DMS 273 (cell line): ENCODE results near the gene PLPP1.

ENCODE experiments used
- DNase-seq: peaks from one replicate; lab custom pipeline; 2025; ENCODE audit not compliant: unreplicated experiment; lab: John Stamatoyannopoulos, UW

Gene PLPP1

DNA sequence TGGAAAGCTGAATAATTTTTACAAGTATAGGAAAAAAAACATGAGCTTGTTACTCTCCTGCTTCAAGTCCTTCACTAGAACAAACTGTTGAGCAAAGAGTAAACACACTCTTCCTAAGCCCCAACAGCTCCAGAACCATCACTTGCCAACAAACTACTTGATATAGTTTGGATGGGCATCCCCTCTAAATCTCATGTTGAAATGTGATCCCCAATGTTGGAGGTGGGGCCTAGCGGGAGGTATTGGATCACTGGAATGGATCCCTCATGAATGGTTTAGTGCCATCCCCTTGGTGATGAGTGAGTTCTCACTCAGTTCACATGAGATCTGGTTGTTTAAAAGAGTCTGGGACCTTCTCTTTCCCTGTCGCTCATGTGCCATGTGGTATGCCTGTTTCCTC, 82.8 kb downstream of the PLPP1 start:
- DNase-seq: no peak

DNA sequence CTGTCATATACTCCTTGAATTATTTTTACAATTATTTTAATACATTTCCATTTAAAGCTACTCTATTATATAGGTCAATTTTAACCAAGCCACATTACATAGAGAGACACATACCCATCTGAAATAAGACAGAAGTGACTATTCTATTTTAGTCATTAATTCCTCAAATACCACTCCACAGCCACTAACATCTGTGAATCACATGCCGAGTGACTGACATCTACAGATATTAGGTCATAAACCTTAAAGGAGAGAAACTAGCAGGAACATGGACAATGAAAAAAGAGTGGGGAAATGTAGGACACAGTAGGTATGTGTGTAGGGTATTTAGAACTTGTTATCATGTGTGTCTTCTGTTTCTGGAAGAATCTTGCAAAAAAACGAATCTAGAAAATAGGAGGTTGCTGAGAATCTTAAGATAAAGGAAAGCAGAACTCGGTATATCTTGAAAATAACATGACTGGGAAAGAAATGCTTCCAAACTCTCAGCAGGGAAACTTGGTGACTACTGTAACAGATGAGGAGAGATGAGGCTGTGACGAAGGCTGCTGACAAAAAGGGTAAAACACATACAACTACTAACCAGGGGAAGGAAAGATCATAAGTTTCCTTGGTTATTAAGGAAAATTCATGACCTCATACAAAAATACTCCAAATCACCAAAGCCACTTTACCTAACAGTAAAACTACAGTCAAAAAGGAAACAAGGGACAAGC, 84.6 kb downstream of the PLPP1 start:
- DNase-seq: no peak

DNA sequence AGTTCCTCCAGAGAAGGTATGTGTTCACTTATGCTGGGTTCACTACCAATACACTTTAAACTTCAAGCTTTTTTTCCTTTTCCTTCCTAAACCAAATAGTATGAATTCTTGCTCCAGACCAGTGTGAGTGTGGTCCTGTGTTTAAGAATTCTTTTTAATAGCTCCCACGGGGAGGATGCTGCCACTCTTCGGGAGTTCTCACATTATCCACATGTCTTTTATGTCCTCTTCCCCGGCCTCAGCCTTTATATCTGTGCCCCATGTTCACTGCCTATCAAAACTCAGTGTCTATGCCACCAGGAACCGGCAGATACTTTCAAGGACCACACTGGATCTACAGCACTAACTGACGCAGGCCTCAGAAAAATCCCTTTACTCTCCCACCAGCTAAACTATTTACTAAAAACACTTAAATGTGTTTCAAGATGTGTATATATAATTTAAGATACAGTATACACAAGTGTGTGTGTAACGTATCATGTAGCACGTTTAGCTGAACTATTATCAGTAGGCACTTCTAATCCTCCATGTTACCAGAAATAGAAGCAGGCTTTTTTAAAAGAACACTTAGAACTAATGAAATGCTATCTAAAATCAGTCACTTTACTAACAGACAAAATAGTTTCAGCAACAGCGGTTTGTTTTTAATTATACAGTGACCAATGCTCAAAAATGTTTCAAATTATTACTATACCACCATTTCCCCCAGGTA, 88.0 kb downstream of the PLPP1 start:
- no peak for DNase-seq

DNA sequence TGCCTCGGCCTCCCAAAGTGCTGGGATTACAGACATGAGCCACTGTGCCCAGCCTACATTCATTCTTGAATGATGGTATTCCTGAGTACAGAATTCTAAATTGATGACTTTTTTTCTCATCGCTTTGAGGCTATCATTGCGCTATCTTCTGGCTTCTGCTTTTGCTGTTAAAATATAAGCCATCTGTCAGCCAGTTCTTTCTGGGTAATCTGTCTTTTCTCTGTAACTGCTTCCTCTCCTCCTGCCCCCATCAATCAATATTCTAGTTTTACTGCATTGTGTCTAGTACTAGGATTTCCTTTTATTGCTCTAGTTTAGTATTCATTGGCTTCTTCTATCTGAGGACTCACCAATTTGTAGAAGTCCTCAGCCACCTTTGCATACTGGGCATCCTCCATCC, 89.0 kb downstream of the PLPP1 start:
- no peak for DNase-seq

DNA sequence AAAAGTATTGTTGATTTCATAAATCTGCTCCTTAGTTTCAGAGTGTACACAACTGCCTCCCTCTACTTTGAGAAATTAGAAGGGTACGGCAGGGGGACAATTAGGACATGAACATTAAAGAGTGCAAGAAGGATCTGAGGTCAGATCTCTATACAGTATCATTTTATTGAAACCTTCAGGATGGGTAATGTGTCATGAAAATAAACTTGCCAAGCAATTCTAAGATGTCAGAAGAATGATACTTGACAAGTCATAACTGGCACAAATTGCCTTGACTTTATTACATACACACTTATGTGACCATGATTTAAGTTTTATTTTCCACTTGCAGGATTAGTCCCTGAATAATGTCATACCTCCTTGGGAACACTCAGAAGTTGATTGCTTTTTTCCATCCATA, 92.8 kb downstream of the PLPP1 start:
- no peak for DNase-seq

DNA sequence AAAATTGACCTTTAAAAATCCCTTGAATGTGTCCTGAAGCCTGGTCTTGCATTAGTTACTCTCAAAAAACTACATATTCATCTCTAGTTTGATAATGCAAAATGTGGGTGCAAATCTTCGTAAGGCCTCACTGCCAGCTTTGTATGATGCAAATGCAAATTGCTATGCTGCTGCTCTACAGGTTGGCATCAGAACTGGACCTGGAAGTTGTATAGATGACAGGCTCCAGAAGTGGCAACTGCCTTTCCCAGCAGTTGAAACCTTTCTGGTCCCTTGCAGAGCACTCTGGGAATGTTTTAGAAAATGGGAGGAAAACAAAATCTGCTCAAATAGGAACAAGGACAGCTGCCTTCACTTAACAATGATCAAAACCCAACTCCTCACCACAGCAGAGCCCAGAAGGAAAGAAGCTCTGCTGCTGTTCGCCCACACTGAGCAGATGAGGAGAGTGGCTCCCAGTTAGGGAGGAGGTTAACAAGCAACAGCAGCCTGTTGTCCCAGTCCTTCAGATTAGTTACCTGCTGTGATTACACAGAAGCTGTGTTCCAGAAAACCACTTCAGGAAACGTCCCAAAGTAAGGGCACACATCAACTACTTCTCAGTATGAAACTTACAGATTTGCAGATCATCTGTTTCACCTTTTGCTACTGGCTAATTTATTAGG, 93.5 kb downstream of the PLPP1 start:
- peak; percentile 21 for DNase-seq

DNA sequence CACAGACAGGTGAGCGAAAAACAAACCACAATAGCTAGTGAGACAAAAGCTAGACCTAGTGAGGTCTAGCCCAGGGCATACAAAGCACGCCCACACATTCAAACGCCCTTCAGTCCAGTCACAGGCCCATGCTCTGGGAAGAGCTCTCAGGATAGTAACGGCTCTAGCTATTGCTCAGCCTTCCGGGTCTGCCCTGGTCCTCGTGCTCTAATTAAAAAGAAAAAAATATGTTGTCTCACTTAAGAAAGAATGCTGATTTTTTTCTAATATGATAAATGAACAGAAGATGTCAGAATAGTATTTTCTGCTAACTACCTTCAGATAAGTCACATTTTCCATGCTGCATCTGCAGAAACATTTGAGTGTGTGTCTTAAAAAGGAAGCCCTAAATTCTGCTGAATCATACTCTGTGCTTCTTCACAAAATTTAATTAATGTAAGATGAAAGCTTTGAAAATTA, 94.5 kb downstream of the PLPP1 start:
- DNase-seq: peak; percentile 20

DNA sequence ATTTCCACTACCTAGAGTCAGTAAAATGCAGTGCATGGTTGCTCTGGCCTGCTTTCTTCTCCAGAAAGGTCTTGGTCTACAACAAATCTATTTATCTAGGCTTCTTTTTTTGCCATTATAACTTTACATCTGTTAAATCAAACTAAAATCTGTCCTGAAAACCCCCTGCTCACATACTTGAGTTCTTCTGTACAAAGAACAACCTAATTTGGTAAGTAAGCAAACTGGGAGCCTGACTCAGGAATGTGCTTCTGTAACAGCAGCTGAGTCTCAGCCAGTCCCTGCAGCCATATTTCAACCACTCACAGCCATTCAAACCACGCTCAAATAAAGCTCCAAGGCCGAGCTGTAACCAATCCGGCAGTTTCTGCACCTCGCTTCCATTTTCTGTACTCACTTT, 95.8 kb downstream of the PLPP1 start:
- DNase-seq: no peak

DNA sequence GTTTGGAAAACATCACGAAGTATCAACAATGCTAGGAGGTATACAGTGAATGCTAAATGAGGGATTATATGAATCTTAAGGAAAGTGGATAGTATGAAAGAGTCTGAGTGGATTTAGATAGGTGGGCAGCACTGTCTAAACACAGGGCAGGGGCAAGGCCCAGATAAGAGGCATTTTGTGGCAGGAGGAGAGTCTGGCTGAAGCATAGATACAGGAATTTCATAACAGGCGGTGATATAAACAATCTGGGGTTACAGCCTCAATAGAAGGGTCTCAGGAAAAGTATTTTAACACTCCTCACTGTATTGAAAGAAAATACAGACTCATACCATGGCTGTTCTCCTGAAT, 96.9 kb downstream of the PLPP1 start:
- no peak for DNase-seq

DNA sequence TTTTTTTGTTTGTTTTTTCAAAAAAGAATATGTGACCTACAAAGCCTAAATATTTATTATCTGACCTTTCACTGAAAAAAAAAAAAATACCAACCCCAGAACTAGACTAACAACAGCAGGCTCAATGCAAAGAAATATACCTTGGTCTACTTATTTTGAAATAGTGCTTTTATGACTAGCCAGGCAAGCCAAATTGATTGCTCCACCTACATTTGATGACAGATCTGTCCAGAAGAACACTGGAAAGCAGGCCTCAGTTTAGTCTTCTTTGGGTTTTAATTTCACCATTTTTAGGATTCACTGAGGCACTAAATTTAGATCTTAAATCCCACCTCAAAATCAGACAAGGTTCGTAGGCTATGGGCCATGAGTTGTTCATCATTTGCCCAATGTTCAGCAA, 97.3 kb downstream of the PLPP1 start:
- DNase-seq: no peak

DNA sequence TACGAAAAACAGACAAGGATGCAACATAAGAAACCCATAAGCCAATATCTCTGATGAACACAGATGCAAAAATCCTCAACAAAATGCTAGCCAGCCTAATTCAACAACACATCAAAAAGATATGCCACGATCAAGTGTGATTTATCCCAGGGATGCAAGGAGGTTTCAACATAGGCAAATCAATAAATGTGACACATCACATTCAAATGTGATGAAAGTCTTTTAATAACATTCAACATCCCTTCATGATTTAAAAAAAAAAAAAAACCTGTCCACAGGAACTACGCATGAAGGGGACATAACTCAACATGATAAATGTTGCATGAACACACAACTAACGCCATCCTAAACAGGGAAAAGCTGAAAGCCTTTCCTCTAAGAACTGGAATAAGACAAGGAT, 102.2 kb downstream of the PLPP1 start:
- no peak for DNase-seq

DNA sequence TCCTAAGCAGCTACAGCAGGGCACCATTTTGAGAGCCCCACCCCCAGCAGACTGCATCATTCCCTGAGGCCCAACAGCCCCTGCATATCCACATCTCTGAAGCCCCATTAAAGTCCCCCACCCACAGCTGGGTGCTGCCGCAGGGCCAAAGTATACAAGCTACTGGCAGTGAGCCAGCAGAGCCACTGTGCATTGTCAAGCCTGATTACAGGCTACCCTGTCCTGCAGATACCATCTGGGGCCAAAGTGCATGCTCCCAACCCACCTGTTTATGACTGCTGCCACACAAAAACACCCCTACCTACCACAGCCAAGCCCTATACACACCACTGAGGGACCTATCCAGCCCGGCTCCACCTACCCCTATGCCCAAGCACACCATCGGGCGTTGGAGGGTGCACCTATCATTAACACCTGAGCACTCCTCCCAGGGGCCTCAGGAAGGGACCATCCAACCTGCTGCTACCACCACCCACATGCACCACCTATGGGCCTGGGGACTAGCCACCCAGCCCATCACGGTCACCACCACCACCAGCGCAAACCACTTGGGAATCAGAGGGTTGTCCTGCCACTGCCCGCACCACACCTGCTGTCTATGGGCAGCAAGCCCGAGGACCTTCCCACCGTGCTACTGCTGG, 105.0 kb downstream of the PLPP1 start:
- DNase-seq: peak; percentile 18

DNA sequence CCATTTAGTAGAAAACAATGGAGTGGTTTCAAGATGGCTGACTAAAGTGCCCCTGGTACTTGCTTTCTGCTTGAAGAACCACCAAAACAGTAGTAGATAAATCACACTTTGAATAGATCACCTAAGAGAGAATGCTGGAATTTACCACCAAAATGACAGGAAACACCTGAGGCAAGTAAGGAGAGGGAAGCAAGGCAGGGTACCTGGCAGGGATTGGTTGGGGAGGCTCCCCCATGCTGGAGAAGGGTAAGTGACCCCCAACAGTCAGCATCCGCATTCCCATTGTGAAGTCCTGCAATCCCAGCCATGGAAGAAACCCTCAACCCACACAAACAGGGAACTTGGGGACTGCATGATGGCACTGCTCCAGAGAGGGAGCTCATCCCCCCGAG, 105.5 kb downstream of the PLPP1 start:
- DNase-seq: no peak

DNA sequence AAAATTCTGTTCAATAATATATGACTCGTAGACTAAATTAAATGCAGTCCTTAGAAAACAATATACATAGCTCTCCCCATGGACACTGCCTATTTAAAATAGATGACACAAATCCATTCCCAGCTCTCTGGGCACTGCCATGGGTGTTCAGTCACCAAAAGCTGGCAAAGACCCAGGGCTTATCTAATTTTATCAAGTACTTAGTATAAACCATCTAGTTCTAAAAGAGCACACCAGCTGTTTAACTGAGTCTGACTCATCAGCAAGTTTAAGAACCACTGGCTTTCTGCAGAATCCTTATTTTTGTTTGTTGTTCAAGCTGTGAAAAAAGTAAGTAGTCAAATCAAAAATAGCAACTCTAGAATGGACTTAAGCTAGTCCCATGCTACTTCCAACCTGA, 107.6 kb downstream of the PLPP1 start:
- DNase-seq: peak; percentile 83

DNA sequence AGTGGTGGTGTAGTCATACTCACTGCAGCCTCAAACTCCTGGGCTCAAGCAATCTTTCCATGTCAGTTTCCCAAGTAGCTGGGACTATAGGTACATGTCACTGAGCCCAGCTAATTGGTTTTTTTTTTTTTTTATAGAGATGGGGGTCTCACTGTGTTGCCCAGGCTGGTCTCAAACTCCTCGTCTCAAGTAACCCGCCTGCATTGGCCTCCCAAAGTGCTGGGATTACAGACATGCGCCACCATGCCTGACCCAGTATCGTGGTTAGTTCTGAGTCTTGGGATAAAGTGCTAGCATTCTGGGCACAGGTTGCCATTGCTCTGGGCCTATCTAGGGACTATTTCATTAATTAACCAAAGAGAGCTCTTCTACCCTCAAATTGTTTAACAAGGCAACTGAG, 108.3 kb downstream of the PLPP1 start:
- no peak for DNase-seq

DNA sequence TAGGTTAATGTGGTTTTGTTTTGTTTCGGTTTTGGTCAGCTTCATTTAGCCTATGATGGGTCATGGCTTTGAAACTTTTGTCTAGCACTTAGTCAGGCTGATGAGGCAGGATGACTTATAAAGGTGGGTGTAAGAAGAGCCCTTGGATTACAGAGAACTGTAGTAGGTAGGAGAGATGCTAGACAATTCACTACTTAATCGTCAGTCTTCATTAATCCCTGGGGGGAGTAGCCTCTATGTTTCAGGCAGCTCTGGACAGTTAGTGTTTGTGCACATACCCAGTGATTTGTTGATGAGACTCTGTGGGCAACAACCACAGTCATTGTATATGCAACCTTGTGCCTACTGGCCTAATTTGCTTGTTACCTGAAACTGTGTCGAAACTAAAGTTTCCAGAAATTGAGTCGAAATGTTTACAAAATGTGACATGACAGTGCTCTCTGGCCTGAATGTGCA, 113.7 kb downstream of the PLPP1 start:
- DNase-seq: no peak

DNA sequence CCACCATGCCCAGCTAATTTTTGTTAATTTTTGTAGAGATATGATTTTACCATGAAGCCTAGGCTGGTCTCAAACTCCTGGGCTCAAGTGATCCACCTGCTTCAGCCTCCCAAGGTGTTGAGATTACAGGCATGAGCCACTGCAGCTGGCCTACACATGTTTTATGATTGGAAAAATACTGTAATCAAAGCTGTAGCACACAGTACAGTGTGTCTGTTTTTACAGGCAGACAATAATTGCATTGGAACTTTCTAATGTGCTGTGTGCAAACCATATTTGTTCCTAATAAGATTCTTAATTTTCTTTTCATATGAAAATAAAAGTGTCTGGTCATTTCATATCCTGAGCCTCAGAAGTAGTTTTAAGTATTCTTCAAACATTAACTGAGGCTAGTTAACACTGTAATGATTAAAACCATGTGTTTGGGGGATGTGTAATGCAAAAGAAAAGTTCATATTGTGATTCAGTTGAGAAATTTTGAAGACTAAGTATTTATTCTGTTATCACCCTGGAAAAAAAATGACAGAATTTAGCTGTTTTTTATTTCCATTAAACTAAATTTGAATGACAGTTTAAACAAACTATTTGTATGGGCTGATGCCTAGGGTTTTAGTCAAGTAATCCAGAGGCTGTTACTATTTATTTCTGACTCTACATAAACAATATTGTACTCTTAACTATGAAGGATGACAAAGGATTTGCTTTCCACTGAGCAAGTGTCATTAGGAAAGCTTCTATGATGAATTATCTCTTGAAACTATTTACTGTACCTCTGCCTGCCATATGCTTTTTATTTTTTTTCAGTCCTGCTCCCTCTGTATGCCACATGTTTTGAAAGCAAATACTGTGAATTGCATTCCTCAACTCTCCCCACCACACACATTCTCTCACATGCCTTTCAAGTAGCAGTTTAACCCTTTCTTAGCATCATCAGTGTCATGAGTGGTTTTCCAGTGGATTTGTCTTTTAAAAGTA, 115.5 kb downstream of the PLPP1 start:
- DNase-seq: peak; percentile 14

DNA sequence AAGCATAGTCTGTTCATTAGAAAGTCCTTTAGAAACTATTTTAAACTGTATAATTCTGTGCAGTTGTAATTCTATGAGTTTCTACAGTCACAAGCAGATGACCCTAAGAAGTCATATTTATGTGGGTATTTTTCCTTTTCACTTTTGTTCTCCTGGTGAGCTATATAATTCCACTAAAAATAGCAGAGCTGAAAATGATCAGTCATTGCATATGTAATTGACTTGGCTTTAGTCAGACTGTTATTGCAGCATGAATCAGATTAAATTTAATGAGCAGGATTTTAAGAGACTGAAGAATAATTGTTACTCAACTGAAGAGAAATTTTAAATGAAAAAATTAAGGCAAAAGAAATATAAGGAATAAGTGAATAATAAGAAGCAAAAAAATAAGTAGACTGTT, 118.5 kb downstream of the PLPP1 start:
- no peak for DNase-seq

DNA sequence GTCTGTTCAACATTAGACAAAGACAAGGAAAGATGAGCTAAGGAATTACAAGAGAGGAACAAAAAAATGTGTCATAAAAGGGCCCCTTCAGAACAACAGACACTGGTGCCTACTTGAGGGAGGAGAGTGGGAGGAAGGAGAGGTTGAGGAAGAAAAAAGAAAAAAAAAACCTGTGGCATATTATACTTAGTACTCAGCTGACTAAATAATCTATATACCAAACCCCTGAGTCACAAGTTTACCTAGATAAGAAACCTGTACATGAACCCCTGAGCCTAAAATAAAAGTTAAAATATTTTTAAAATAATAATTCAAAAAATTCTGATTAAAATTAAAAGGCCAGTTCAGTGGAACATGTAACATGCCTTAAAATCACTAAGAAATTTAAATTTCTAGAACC, 119.7 kb downstream of the PLPP1 start:
- DNase-seq: no peak

DNA sequence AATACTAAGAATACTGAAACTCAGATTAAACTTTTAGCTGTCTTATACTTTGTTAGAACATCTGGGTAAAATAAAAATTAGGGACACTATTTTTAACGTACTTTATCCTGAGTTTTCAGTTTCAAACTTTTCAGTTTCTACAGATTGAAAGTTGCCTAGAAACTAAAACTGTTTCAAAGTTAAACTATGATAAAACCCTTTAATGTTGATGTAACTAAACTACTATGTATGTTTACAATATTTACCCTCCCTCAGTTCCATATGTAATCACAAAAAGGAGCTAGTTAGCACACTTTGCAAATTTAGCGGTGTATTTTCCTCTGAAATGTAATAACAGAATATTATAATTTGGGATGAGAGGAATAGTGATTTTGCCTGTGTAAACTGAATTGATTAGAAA, 121.1 kb downstream of the PLPP1 start:
- DNase-seq: no peak

DNA sequence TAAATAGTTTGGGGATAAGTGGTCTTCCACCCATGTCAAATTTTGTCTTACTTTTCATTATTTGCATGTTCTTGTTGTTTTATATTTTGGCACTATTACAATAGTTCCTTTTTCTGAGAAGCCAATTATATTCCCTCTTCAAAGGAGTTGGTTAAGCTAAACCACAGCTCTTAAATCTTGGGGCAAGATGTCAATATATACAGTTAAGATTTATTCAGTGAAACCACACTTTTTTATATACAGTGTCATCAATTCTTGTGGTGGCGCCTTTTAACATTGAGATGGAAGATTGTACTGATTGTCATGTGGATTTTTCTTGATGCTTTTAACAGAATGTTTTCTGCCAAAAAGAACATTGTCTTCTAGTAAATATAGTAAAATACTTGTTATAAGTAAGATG, 122.9 kb downstream of the PLPP1 start:
- no peak for DNase-seq
